Astrocyte (in vitro differentiated cells and primary cell): Measurements from ENCODE around the gene ALK.

Source experiments
- EZH2 ChIP-seq: IDR thresholded peaks from 2 replicates; pipeline ENCODE4 v1.6.1; 2012; ENCODE audit warnings: mild to moderate bottlenecking, low read length, inconsistent platforms; ENCODE audit not compliant: insufficient read depth
- TF ChIP-seq, protein P1 (sequence below): IDR thresholded peaks from 2 replicates; pipeline ENCODE4 v1.5.1; 2011; ENCODE audit warnings: low read depth, mild to moderate bottlenecking, inconsistent platforms, low read length, moderate library complexity; ENCODE audit not compliant: insufficient read depth

DNA sequence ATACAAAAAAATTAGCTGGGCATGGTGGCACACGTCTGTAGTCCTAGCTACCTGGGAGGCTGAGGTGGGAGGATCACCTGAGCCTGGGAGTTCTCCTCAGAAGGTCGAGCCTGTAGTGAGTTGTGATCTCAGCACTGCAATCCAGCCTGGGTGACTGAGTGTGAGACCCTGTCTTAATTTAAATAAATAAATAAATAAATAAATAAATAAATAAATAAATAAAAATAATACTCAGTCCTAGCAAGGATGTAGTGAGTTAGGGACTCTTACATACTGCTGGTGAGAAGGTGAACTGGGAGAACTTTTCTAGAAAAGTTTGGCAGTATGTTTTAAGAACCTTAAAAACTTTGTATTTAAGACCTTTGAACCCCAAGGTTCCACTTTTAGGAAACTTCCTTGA is 576.1 kb downstream of the ALK start:
- TF ChIP-seq, protein P1, sequence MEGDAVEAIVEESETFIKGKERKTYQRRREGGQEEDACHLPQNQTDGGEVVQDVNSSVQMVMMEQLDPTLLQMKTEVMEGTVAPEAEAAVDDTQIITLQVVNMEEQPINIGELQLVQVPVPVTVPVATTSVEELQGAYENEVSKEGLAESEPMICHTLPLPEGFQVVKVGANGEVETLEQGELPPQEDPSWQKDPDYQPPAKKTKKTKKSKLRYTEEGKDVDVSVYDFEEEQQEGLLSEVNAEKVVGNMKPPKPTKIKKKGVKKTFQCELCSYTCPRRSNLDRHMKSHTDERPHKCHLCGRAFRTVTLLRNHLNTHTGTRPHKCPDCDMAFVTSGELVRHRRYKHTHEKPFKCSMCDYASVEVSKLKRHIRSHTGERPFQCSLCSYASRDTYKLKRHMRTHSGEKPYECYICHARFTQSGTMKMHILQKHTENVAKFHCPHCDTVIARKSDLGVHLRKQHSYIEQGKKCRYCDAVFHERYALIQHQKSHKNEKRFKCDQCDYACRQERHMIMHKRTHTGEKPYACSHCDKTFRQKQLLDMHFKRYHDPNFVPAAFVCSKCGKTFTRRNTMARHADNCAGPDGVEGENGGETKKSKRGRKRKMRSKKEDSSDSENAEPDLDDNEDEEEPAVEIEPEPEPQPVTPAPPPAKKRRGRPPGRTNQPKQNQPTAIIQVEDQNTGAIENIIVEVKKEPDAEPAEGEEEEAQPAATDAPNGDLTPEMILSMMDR: no peak
- TF ChIP-seq EZH2: no peak
